NCI-H345 treated with DMSO at 0.1 percent for 48 hours (cell line): Measurements from ENCODE around the gene PTP4A2.
"Not testable (repeated sequence)": the region's sequence is repeated elsewhere in the genome, so short reads cannot be mapped to it uniquely, and the experiment has no call there.

ENCODE experiments used
- DNase-seq: peaks from one replicate; lab custom pipeline; 2025; ENCODE audit not compliant: unreplicated experiment; lab: John Stamatoyannopoulos, UW

The PTP4A2 gene

GRCh38 chr1:31925824-31926223 is 12.3 kb downstream of the PTP4A2 start:
- not testable (repeated sequence) for DNase-seq

- DNase-seq = no peak
Observed at GRCh38 chr1:31924839-31925238, 13.3 kb downstream of the PTP4A2 start.

GRCh38 chr1:31923901-31924535 is 14.2 kb downstream of the PTP4A2 start:
- no peak for DNase-seq

- no peak for DNase-seq
Observed at GRCh38 chr1:31920956-31921355, 17.2 kb downstream of the PTP4A2 start.

GRCh38 chr1:31919591-31919990 is 18.6 kb downstream of the PTP4A2 start:
- DNase-seq = no peak

DNA sequence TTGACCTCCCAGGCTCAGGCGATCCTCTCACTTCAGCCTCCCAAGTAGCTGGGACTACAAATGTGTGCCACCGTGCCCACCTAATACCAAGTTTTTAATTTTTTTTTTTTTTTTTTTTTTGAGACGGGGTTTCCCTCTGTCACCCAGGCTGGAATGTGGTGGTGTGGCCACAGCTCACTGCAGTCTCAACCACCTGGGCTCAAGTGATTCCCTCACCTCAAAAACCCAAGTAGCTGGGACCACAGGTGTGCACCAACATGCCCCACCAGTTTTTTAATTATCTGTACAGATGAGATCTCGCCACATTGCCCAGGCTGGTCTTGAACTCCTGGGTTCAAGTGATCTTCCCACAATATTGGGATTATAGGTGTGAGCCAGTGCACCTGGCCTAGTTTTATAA is 22.7 kb downstream of the PTP4A2 start:
- DNase-seq = no peak

GRCh38 chr1:31913968-31914367 is 24.2 kb downstream of the PTP4A2 start:
- no peak for DNase-seq

DNA sequence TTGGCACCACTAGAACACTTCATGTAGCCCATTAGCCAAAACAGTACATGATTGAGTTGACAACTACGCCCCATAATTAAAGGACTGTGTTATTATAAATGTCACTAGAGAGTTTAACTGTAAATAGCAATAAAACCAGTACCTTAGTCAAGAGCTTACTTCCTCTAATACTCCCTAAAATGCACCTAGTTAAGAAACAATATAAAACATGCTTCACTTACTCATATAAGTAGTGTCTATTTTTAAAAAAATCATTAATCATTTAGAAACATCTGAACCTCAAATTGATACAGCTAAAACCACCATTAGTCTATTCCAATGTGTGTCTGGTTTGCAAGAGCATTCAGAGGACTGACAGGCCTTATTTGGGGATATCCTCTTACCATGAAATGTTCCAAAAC is 25.3 kb downstream of the PTP4A2 start:
- no peak for DNase-seq

- DNase-seq = no peak
Observed at GRCh38 chr1:31911994-31912780, 26.0 kb downstream of the PTP4A2 start.

- no peak for DNase-seq
Observed at GRCh38 chr1:31910933-31911332, 27.2 kb downstream of the PTP4A2 start.

- no peak for DNase-seq
Observed at GRCh38 chr1:31909691-31910090, 28.5 kb downstream of the PTP4A2 start.

- DNase-seq = no peak
Observed at GRCh38 chr1:31906557-31906956, 31.6 kb downstream of the PTP4A2 start.

- no peak for DNase-seq
Observed at GRCh38 chr1:31905681-31906080, 32.5 kb downstream of the PTP4A2 start.

DNA sequence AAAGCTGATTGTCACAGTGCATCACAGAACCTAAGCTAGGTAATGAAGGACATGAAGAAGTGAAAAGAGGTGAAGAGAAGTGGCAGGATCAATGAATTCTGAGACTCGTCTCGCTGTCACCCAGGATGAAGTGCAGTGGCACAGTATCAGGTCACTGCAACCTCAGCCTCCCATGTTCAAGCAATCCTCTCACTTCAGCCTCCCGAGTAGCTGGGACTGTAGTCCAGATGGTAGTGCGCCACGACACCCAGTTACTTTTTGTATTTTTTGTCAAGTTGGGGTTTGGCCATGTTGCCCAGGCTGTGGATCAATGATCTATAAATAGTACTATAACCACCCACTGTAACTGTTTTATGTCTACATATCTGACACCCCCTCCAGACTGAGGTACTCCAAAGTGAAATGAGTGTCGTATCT is 33.1 kb downstream of the PTP4A2 start:
- no peak for DNase-seq

- no peak for DNase-seq
Observed at GRCh38 chr1:31904339-31905092, 33.7 kb downstream of the PTP4A2 start.

DNA sequence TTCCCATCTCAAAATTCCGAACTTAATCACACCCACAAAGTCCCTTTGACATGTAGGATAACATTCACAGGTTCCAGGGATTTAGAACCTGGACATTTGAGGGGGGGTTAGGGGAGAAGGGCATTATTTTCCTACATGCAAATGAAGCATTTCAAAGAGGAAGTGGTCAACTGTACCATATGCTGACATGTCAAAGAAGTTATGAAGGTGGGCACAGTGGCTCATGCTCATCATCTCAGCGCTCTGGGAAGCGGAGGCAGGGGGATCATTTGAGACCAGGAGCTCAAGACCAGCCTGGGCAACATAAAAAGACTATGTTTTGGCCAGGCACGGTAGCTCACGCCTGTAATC is 35.7 kb downstream of the PTP4A2 start:
- DNase-seq = no peak

- DNase-seq = no peak
Observed at GRCh38 chr1:31901838-31902509, 36.2 kb downstream of the PTP4A2 start.

DNA sequence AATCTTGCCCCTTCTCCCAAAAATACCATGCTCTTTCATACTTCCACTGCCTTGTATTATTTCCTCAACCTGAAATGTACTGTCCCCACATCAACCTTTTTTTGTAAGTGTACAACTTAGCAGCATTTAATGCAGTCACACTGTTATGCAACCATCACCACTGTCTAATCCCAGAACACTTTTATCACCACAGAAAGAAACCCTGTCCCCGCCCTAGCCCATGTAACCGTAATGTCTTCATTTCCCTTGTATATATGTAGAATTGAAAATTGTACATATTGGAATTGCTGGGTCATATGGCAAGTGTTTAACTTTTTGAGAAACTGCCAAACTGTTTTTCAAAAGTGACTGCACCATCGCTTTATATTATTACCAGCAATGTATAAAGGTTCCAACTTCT is 37.4 kb downstream of the PTP4A2 start:
- DNase-seq = no peak

- no peak for DNase-seq
Observed at GRCh38 chr1:31897526-31898100, 40.6 kb downstream of the PTP4A2 start.

DNA sequence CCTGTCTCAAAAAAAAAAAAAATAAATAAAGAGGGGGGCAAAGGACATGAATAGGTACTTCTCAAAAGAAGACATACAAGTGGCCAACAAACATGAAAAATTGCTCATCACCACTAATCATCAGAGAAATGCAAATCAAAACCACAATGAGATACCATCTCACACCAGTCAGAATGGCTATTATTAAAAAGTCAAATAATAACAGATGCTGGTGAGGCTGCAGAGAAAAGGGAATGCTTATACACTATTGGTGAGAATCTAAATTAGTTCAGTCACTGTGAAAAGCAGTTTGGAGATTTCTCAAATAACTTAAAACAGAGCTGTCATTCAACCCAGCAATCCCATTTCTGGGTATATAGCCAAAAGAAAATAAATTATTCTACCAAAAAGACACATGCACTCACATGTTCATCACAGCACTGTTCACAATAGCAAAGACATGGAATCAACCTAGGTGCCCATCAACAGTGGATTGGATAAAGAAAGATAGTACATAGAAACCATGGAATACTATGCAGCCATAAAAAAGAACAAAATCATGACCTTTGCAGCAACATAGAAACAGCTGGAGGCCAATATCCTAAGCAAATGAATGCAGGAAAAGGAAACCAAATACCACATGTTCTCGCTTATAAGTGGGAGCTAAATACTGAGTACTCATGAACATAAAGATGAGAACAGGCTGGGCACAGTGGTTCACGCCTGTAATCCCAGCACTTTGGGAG is 42.5 kb downstream of the PTP4A2 start:
- not testable (repeated sequence) for DNase-seq
